ENCODE results near the gene PTGER2. TPM values are rescaled to one million over a fixed set of nuclear protein-coding genes. Genes with fewer than 3 reads are reported as not detected.

The PTGER2 gene
- total RNA-seq, 2 experiments from 2014 or later = 4.3 to 4.8 TPM

- ChIA-PET POLR2A (no interaction called here), CTCF (no interaction called here)
- DNase-seq (peak in 1 of 14 experiments; percentile 24), ATAC-seq (ENCODE audit: poor library complexity) (no peak)
- H3K27ac Mint-ChIP-seq = no peak overlapping the region
- Histone ChIP-seq H3K36me3 (ENCODE audit: insufficient read depth, low read length) (peaks cover 8% of the 10 kb centered on the region), H3K4me3 (ENCODE audit: low read length) (no peak overlapping the region), H3K27ac (ENCODE audit: low read depth in 1 of 2, low read length in 2 of 2) (peak overlapping the region in 1 of 2 donors; percentile 34), H3K4me1 (ENCODE audit: insufficient read depth, low read length) (peaks cover 30% of the 10 kb centered on the region), H3K27me3 (ENCODE audit: control insufficient read depth in 1 of 2, insufficient read depth in 2 of 2, low read length in 2 of 2) (no peaks in the 10 kb centered on the region), H3K9me3 (ENCODE audit: control insufficient read depth in 1 of 2, insufficient read depth in 1 of 2, low read length in 2 of 2) (no peaks in the 10 kb centered on the region)
- no peak overlapping the region for H3K4me3 Mint-ChIP-seq
- no peaks in the 10 kb centered on the region for H3K36me3 Mint-ChIP-seq (ENCODE audit: low read depth)
- peaks cover 7% of the 10 kb centered on the region for H3K27me3 Mint-ChIP-seq
- H3K4me1 Mint-ChIP-seq (ENCODE audit: low read depth) = peaks cover 29% of the 10 kb centered on the region
- intact Hi-C loops (cut with DNase I, micrococcal nuclease) = loop anchor here in 1 of 2 experiments (10.0 kb wide), 1 partner anchor 467 kb away; no protein-coding TSS in a partner anchor
- no peaks in the 10 kb centered on the region for H3K9me3 Mint-ChIP-seq
- no peak for TF ChIP-seq CTCF (IDR thresholded peaks at IDR 0.05)
Observed at GRCh38 chr14:52307376-52307775, 6.7 kb upstream of the PTGER2 start.

GRCh38 chr14:52307905-52308304 lies 6.2 kb upstream of the PTGER2 start:
- ATAC-seq (ENCODE audit: poor library complexity) (no peak), DNase-seq (peak in 2 of 14 experiments; percentile 23 to 27)
- Mint-ChIP-seq H3K27me3 (peaks cover 13% of the 10 kb centered on the region), H3K9me3 (no peaks in the 10 kb centered on the region), H3K36me3 (ENCODE audit: low read depth) (no peaks in the 10 kb centered on the region), H3K4me1 (ENCODE audit: low read depth) (peaks cover 34% of the 10 kb centered on the region), H3K27ac (no peak overlapping the region), H3K4me3 (no peak overlapping the region)
- no peaks in the 10 kb centered on the region for H3K9me3 ChIP-seq (ENCODE audit: control insufficient read depth in 1 of 2, insufficient read depth in 1 of 2, low read length in 2 of 2)
- no peak overlapping the region for H3K4me3 ChIP-seq (ENCODE audit: low read length)
- intact Hi-C loops (cut with DNase I, micrococcal nuclease) = loop anchor here in 1 of 2 experiments (10.0 kb wide), 1 partner anchor 467 kb away; no protein-coding TSS in a partner anchor
- ChIA-PET POLR2A (no interaction called here), CTCF (interaction anchor here (0.6 to 1.5 kb wide), 3 partner anchors 8 to 33 kb away, joined by 3 to 4 read pairs (median 3); no protein-coding TSS in a partner anchor)
- peak overlapping the region in 1 of 2 donors; percentile 34 for H3K27ac ChIP-seq (ENCODE audit: low read depth in 1 of 2, low read length in 2 of 2)
- no peak for TF ChIP-seq CTCF (IDR thresholded peaks at IDR 0.05)
- H3K4me1 ChIP-seq (ENCODE audit: insufficient read depth, low read length) = peaks cover 33% of the 10 kb centered on the region
- peaks cover 8% of the 10 kb centered on the region for H3K36me3 ChIP-seq (ENCODE audit: insufficient read depth, low read length)
- H3K27me3 ChIP-seq (ENCODE audit: control insufficient read depth in 1 of 2, insufficient read depth in 2 of 2, low read length in 2 of 2) = no peaks in the 10 kb centered on the region

- Histone ChIP-seq H3K27ac (ENCODE audit: low read depth in 1 of 2, low read length in 2 of 2) (no peak overlapping the region), H3K4me3 (ENCODE audit: low read length) (peak overlapping the region; percentile 97), H3K4me1 (ENCODE audit: insufficient read depth, low read length) (peaks cover 47% of the 10 kb centered on the region), H3K36me3 (ENCODE audit: insufficient read depth, low read length) (peaks cover 8% of the 10 kb centered on the region), H3K9me3 (ENCODE audit: control insufficient read depth in 1 of 2, insufficient read depth in 1 of 2, low read length in 2 of 2) (peaks cover 0 to 5% of the 10 kb centered on the region in 2 experiments), H3K27me3 (ENCODE audit: control insufficient read depth in 1 of 2, insufficient read depth in 2 of 2, low read length in 2 of 2) (no peaks in the 10 kb centered on the region)
- Mint-ChIP-seq H3K4me3 (peak overlapping the region; percentile 53), H3K36me3 (ENCODE audit: low read depth) (peaks cover 11% of the 10 kb centered on the region), H3K9me3 (no peaks in the 10 kb centered on the region), H3K4me1 (ENCODE audit: low read depth) (peaks cover 55% of the 10 kb centered on the region), H3K27me3 (peaks cover 33% of the 10 kb centered on the region), H3K27ac (no peak overlapping the region)
- POLR2A ChIA-PET = no interaction called here
- intact Hi-C loops (cut with DNase I, micrococcal nuclease) = loop anchor here in 1 of 2 experiments (10.0 kb wide), 1 partner anchor 94 kb away; no protein-coding TSS in a partner anchor
- TF ChIP-seq CTCF (IDR thresholded peaks at IDR 0.05) = no peak
- ATAC-seq (ENCODE audit: poor library complexity) (no peak), DNase-seq (no peak)
- CTCF ChIA-PET = interaction anchor here (1.7 kb wide), 1 partner anchor 10 kb away, joined by 4 read pairs; no protein-coding TSS in a partner anchor
Observed at GRCh38 chr14:52310541-52310940, 3.6 kb upstream of the PTGER2 start.
